Esophagus muscularis mucosa (tissue), 4 donors: ENCODE data around the gene LDLRAD3. TPM values are rescaled to one million over a fixed set of nuclear protein-coding genes. Genes with fewer than 3 reads are reported as not detected.
A peak's percentile ranks its signal among the peaks of the same experiment; 100 is the strongest.

Experiments
- DNase-seq: peaks from one replicate; pipeline ENCODE4 v3.0.0-alpha.2; 2017; ENCODE audit errors: extremely low spot score
- H3K27ac ChIP-seq, 4 donors: fragments of 200-600 bp; sonication (generic); replicated peaks in 1 of 4; 1 replicate in 3 of 4; 2 replicates in 1 of 4; pipeline ENCODE4 v1.5.1; 2016 to 2019; ENCODE audit warnings: mild to moderate bottlenecking in 1 of 4
- H3K27me3 ChIP-seq, 4 donors: fragments of 200-600 bp; sonication (generic); one replicate each; pipeline versions ENCODE4 v1.5.1 to v1.6.0; 2016 to 2019
- H3K36me3 ChIP-seq, 4 donors: fragments of 200-600 bp; sonication (generic); one replicate each; pipeline ENCODE4 v1.5.1; 2016 to 2019
- H3K4me1 ChIP-seq, 4 donors: fragments of 200-600 bp; sonication (generic); one replicate each; pipeline ENCODE4 v1.5.1; 2016 to 2019
- H3K4me3 ChIP-seq, 4 donors: fragments of 200-600 bp; sonication (generic); 1 replicate in 2 of 4; 2 replicates in 2 of 4; pipeline ENCODE4 v1.5.1; 2016 to 2019; ENCODE audit warnings: mild to moderate bottlenecking in 4 of 4, moderate library complexity in 1 of 4
- H3K9me3 ChIP-seq, 4 donors: fragments of 200-600 bp; sonication (generic); 1 replicate in 3 of 4; 2 replicates in 1 of 4; pipeline ENCODE4 v1.5.1; 2016 to 2019
- CTCF ChIP-seq, 3 experiments: fragments of 200-600 bp in 2 of 3; fragments of 450-650 bp in 1 of 3; sonication (generic) in 2 of 3; IDR thresholded peaks; one replicate each; pipeline ENCODE4 v1.5.1; 2017 to 2019; ENCODE audit warnings: antibody characterized with exemption in 3 of 3, mild to moderate bottlenecking in 2 of 3, moderate library complexity in 1 of 3
- EP300 ChIP-seq: sonication (generic); formaldehyde crosslinking; IDR thresholded peaks from one replicate; pipeline ENCODE4 v1.6.1; 2017; ENCODE audit warnings: antibody characterized with exemption
- POLR2A ChIP-seq: fragments of 450-650 bp; IDR thresholded peaks from one replicate; pipeline ENCODE4 v1.6.1; 2017; ENCODE audit warnings: antibody characterized with exemption, moderate library complexity, mild to moderate bottlenecking, low read depth
- POLR2AphosphoS5 ChIP-seq, 2 donors: sonication (generic); formaldehyde crosslinking; IDR thresholded peaks; one replicate each; pipeline ENCODE4 v1.6.1; 2017; ENCODE audit warnings: antibody characterized with exemption in 2 of 2
- WGBS: methylation state at CpG from one replicate; pipeline ENCODE4 v1.1.5; 2018; 5-methylcytosine and 5-hydroxymethylcytosine counted together
- intact Hi-C: fragments of 100-400 bp; cut with DNase I; formaldehyde crosslinking; loops from one replicate; pipeline ENCODE4 v1.15.1; 2023
- total RNA-seq, 4 donors: library from RNA; depleted of rRNA; stranded (reverse); fragments of >200 nt; gene quantifications; one replicate each; pipeline versions ENCODE4 v1.1.0 to v1.2.1, GENCODE V29; 2016

LDLRAD3 gene
- total RNA-seq, 4 donors from 2014 or later: 6.8 to 8.7 (median 8.2) TPM

DNA sequence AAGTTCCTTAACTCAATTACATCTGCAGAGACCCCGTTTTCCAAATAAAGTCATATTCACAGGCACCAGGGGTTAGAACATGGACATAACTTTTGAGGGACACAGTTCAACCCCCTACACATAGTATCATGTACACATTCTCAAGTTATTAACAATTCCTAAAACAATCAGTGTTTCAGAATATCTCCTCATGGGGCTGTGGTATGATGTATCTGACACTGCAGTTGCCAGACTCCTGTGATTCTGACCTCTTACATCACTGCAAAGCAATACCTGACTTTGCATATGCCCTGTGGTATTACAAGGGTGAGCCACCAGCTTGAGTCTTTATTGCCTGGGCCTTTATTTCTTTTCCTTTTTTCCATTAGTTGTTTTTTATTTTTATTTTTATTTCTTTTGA, 203.6 kb downstream of the LDLRAD3 start:
- H3K4me1 ChIP-seq: peaks cover 0 to 21% (median 12%) of the 10 kb centered on the region in 4 donors
- intact Hi-C loops: no loop called here
- H3K27me3 ChIP-seq: no peaks in the 10 kb centered on the region
- no peak for TF ChIP-seq POLR2AphosphoS5 (IDR thresholded peaks at IDR 0.05)
- no peak for TF ChIP-seq EP300
- TF ChIP-seq CTCF (IDR thresholded peaks at IDR 0.05): no peak
- no peak for TF ChIP-seq POLR2A
- no peak overlapping the region for H3K4me3 ChIP-seq
- no peak for DNase-seq
- no peaks in the 10 kb centered on the region for H3K9me3 ChIP-seq
- no peaks in the 10 kb centered on the region for H3K36me3 ChIP-seq
- no peak overlapping the region for H3K27ac ChIP-seq
- WGBS: 33% methylated on average over 1 of the region's 1 CpG

GRCh38 chr11:36148701-36149100, 204.8 kb downstream of the LDLRAD3 start:
- H3K4me1 ChIP-seq: peaks cover 0 to 21% (median 12%) of the 10 kb centered on the region in 4 donors
- TF ChIP-seq POLR2AphosphoS5 (IDR thresholded peaks at IDR 0.05): no peak
- no peaks in the 10 kb centered on the region for H3K9me3 ChIP-seq
- DNase-seq: no peak
- no peak overlapping the region for H3K4me3 ChIP-seq
- H3K27ac ChIP-seq: no peak overlapping the region
- H3K27me3 ChIP-seq: no peaks in the 10 kb centered on the region
- no peaks in the 10 kb centered on the region for H3K36me3 ChIP-seq
- intact Hi-C loops: no loop called here
- 89% methylated on average over 3 of the region's 3 CpGs for WGBS

- H3K27ac ChIP-seq: peak overlapping the region in 1 of 4 donors; percentile 43
- no peaks in the 10 kb centered on the region for H3K9me3 ChIP-seq
- DNase-seq: no peak
- no peak overlapping the region for H3K4me3 ChIP-seq
- no peaks in the 10 kb centered on the region for H3K27me3 ChIP-seq
- TF ChIP-seq EP300 (no peak), POLR2A (no peak), CTCF (IDR thresholded peaks at IDR 0.05) (peak in 2 of 3 experiments; percentile 28), POLR2AphosphoS5 (IDR thresholded peaks at IDR 0.05) (peak; percentile 76 to 79)
- WGBS: 46% methylated on average over 7 of the region's 8 CpGs
- intact Hi-C loops: no loop called here
- H3K4me1 ChIP-seq: peaks cover 0 to 27% (median 12%) of the 10 kb centered on the region in 4 donors
- H3K36me3 ChIP-seq: no peaks in the 10 kb centered on the region
Observed at GRCh38 chr11:36149538-36150242, 205.8 kb downstream of the LDLRAD3 start.

DNA sequence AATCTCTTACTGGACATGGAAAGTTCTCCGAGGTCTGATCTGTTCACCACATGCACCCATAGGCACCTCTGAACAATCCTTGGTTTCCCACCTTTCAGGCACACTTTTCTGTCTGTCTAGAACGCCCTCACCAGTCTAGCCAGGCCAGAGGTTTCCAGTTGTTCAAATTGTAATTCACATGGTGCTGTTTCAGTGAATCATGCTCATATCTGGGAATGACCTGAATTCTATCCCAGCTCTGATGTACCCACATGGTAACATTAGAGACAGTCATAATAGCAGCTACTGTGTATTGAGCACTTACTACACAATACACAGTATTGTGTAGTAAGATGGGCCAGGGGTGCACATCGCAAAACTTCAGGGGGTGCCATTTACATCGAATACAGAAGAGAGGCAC, 207.1 kb downstream of the LDLRAD3 start:
- Histone ChIP-seq H3K4me3 (no peak overlapping the region), H3K4me1 (peaks cover 1 to 38% (median 14%) of the 10 kb centered on the region in 4 donors), H3K27me3 (no peaks in the 10 kb centered on the region), H3K9me3 (no peaks in the 10 kb centered on the region), H3K36me3 (no peaks in the 10 kb centered on the region), H3K27ac (no peak overlapping the region)
- WGBS: 100% methylated on average over 4 of the region's 4 CpGs
- DNase-seq: no peak
- intact Hi-C loops: no loop called here
- TF ChIP-seq EP300 (no peak), CTCF (IDR thresholded peaks at IDR 0.05) (no peak), POLR2A (no peak), POLR2AphosphoS5 (IDR thresholded peaks at IDR 0.05) (no peak)

- no peaks in the 10 kb centered on the region for H3K9me3 ChIP-seq
- TF ChIP-seq POLR2AphosphoS5 (IDR thresholded peaks at IDR 0.05) (no peak), POLR2A (no peak), CTCF (IDR thresholded peaks at IDR 0.05) (no peak), EP300 (no peak)
- H3K27me3 ChIP-seq: no peaks in the 10 kb centered on the region
- H3K4me1 ChIP-seq: peaks cover 9 to 41% (median 21%) of the 10 kb centered on the region in 4 donors
- H3K4me3 ChIP-seq: no peak overlapping the region
- no peak overlapping the region for H3K27ac ChIP-seq
- WGBS: 89% methylated on average over 7 of the region's 7 CpGs
- H3K36me3 ChIP-seq: no peaks in the 10 kb centered on the region
- no peak for DNase-seq
- intact Hi-C loops: no loop called here
Observed at GRCh38 chr11:36151933-36152580, 208.2 kb downstream of the LDLRAD3 start.
